Astrocyte (in vitro differentiated cells and primary cell): ENCODE results near the gene SARS1. TPM values are rescaled to one million over a fixed set of nuclear protein-coding genes. Genes with fewer than 3 reads are reported as not detected.
A peak's percentile ranks its signal among the peaks of the same experiment; 100 is the strongest.

Experiments used
- DNase-seq: peaks from one replicate; pipeline ENCODE4 v3.0.0-alpha.2; 2010; ENCODE audit warnings: low read depth
- FAIRE-seq: peaks from 2 replicates; lab custom pipeline; 2011; peaks lifted over from hg19 to GRCh38; lab: Jason Lieb, UNC
- H2AFZ ChIP-seq: 2 replicates; pipeline ENCODE4 v1.6.0; 2012; ENCODE audit warnings: low read depth, low read length, inconsistent platforms
- H3K27ac ChIP-seq: 2 replicates; pipeline ENCODE4 v1.5.1; 2011; ENCODE audit warnings: low read depth, low read length, inconsistent platforms
- H3K27me3 ChIP-seq: 2 replicates; pipeline ENCODE4 v1.6.0; 2011; ENCODE audit warnings: low read length, inconsistent platforms; ENCODE audit not compliant: insufficient read depth
- H3K36me3 ChIP-seq: 2 replicates; pipeline ENCODE4 v1.5.1; 2011; ENCODE audit warnings: low read length, inconsistent platforms; ENCODE audit not compliant: insufficient read depth
- H3K4me1 ChIP-seq: 2 replicates; pipeline ENCODE4 v1.5.1; 2011; ENCODE audit warnings: low read length, inconsistent platforms; ENCODE audit not compliant: insufficient read depth
- H3K4me2 ChIP-seq: 2 replicates; pipeline ENCODE4 v1.6.0; 2012; ENCODE audit warnings: low read length, inconsistent platforms
- H3K4me3 ChIP-seq: 2 replicates; pipeline ENCODE4 v1.5.1; 2011; ENCODE audit warnings: low read depth, mild to moderate bottlenecking, low read length, inconsistent platforms; ENCODE audit not compliant: insufficient read depth
- H3K79me2 ChIP-seq: 2 replicates; pipeline ENCODE4 v1.6.0; 2012; ENCODE audit warnings: mild to moderate bottlenecking, low read length, inconsistent platforms; ENCODE audit not compliant: insufficient read depth
- H3K9ac ChIP-seq: 2 replicates; pipeline ENCODE4 v1.6.0; 2012; ENCODE audit warnings: mild to moderate bottlenecking, low read length, inconsistent platforms
- H3K9me3 ChIP-seq: 2 replicates; pipeline ENCODE4 v1.5.1; 2012; ENCODE audit warnings: low read depth, mild to moderate bottlenecking, low read length, inconsistent platforms; ENCODE audit not compliant: insufficient read depth
- H4K20me1 ChIP-seq: 2 replicates; pipeline ENCODE4 v1.6.0; 2012; ENCODE audit warnings: low read length, inconsistent platforms; ENCODE audit not compliant: insufficient read depth
- H3K27ac Mint-ChIP-seq: one replicate; pipeline ENCODE4 v1.8.0; 2021; ENCODE audit warnings: mild to moderate bottlenecking, mixed read lengths; ENCODE audit not compliant: unreplicated experiment
- H3K27me3 Mint-ChIP-seq: one replicate; pipeline ENCODE4 v1.8.0; 2021; ENCODE audit warnings: low read depth, mixed read lengths; ENCODE audit not compliant: unreplicated experiment
- H3K36me3 Mint-ChIP-seq: one replicate; pipeline ENCODE4 v1.8.0; 2021; ENCODE audit warnings: low read depth, mixed read lengths; ENCODE audit not compliant: unreplicated experiment
- H3K4me1 Mint-ChIP-seq: one replicate; pipeline ENCODE4 v1.8.0; 2021; ENCODE audit warnings: low read depth, mixed read lengths; ENCODE audit not compliant: unreplicated experiment
- H3K4me3 Mint-ChIP-seq: one replicate; pipeline ENCODE4 v1.8.0; 2021; ENCODE audit warnings: mild to moderate bottlenecking, moderate library complexity, mixed read lengths; ENCODE audit not compliant: unreplicated experiment
- H3K9me3 Mint-ChIP-seq: one replicate; pipeline ENCODE4 v1.8.0; 2021; ENCODE audit warnings: mild to moderate bottlenecking, mixed read lengths; ENCODE audit not compliant: unreplicated experiment
- CTCF ChIP-seq: IDR thresholded peaks from 2 replicates; pipeline ENCODE4 v1.5.1; 2011; ENCODE audit warnings: low read depth, mild to moderate bottlenecking, inconsistent platforms, low read length, moderate library complexity; ENCODE audit not compliant: insufficient read depth
- EZH2 ChIP-seq: IDR thresholded peaks from 2 replicates; pipeline ENCODE4 v1.6.1; 2012; ENCODE audit warnings: mild to moderate bottlenecking, low read length, inconsistent platforms; ENCODE audit not compliant: insufficient read depth
- total RNA-seq: library from RNA; stranded (reverse); gene quantifications from 2 replicates; pipeline ENCODE4 v1.2.1, GENCODE V29; 2021

Gene SARS1
- total RNA-seq, 1 donor from 2014 or later, result 355 TPM

GRCh38 chr1:109210058-109210457 is 3.7 kb upstream of the SARS1 start:
- Histone ChIP-seq H2AFZ (no peak overlapping the region), H3K4me2 (no peak overlapping the region), H3K27me3 (no peaks in the 10 kb centered on the region), H3K9ac (no peak overlapping the region), H3K36me3 (no peaks in the 10 kb centered on the region), H3K79me2 (peaks cover 13% of the 10 kb centered on the region), H3K9me3 (no peaks in the 10 kb centered on the region), H3K4me1 (peaks cover 10% of the 10 kb centered on the region), H3K27ac (no peak overlapping the region), H3K4me3 (no peak overlapping the region), H4K20me1 (no peaks in the 10 kb centered on the region)
- Mint-ChIP-seq H3K9me3 (peaks cover 2% of the 10 kb centered on the region), H3K4me3 (no peak overlapping the region), H3K4me1 (peaks cover 16% of the 10 kb centered on the region), H3K27me3 (no peaks in the 10 kb centered on the region), H3K36me3 (peaks cover 7% of the 10 kb centered on the region), H3K27ac (no peak overlapping the region)
- FAIRE-seq (no peak), DNase-seq (no peak)
- TF ChIP-seq EZH2 (no peak), CTCF (no peak)

- H3K4me1 Mint-ChIP-seq, result peaks cover 15% of the 10 kb centered on the region
- H3K9ac ChIP-seq, result peak overlapping the region; percentile 93
- no peak for DNase-seq
- peaks cover 5% of the 10 kb centered on the region for H3K36me3 ChIP-seq
- H4K20me1 ChIP-seq, result peaks cover 18% of the 10 kb centered on the region
- peak overlapping the region; percentile 31 for H3K27ac ChIP-seq
- peaks cover 20% of the 10 kb centered on the region for H3K4me1 ChIP-seq
- no peak for FAIRE-seq
- peak overlapping the region; percentile 84 for H2AFZ ChIP-seq
- TF ChIP-seq EZH2 (no peak), CTCF (no peak)
- H3K36me3 Mint-ChIP-seq, result peaks cover 16% of the 10 kb centered on the region
- peak overlapping the region; percentile 42 for H3K4me3 Mint-ChIP-seq
- peak overlapping the region; percentile 29 for H3K27ac Mint-ChIP-seq
- H3K4me2 ChIP-seq, result peak overlapping the region; percentile 82
- no peaks in the 10 kb centered on the region for H3K27me3 Mint-ChIP-seq
- H3K9me3 Mint-ChIP-seq, result no peaks in the 10 kb centered on the region
- peak overlapping the region; percentile 84 for H3K4me3 ChIP-seq
- no peaks in the 10 kb centered on the region for H3K27me3 ChIP-seq
- H3K79me2 ChIP-seq, result peaks cover 43% of the 10 kb centered on the region
- no peaks in the 10 kb centered on the region for H3K9me3 ChIP-seq
These were observed 334 bp upstream of the SARS1 start for GRCh38 chr1:109213345-109213823.
